Tongue (tissue), 2 donors: ENCODE data around the gene TSKS. TPM values are rescaled to one million over a fixed set of nuclear protein-coding genes. Genes with fewer than 3 reads are reported as not detected.

Source experiments
- DNase-seq: peaks from one replicate; pipeline ENCODE4 v3.0.0-alpha.2; 2015
- total RNA-seq: library from RNA; depleted of rRNA; stranded (reverse); fragments of >200 nt; gene quantifications from one replicate; pipeline ENCODE4 v1.2.3, GENCODE V29; 2014

Gene TSKS
- total RNA-seq, 1 donor from 2014 or later: 1.1 TPM

GRCh38 chr19:49792829-49793560, 29.9 kb upstream of the TSKS start:
- no peak for DNase-seq

GRCh38 chr19:49791776-49792445, 28.8 kb upstream of the TSKS start:
- no peak for DNase-seq

GRCh38 chr19:49790866-49791265, 27.8 kb upstream of the TSKS start:
- DNase-seq: no peak

- DNase-seq: no peak
Observed at GRCh38 chr19:49788857-49789256, 25.8 kb upstream of the TSKS start.

GRCh38 chr19:49787746-49788145, 24.6 kb upstream of the TSKS start:
- DNase-seq: no peak

- DNase-seq: no peak
Observed at GRCh38 chr19:49786376-49786820, 23.3 kb upstream of the TSKS start.

- no peak for DNase-seq
Observed at GRCh38 chr19:49782515-49782914, 19.4 kb upstream of the TSKS start.

- DNase-seq: no peak
Observed at GRCh38 chr19:49781394-49781793, 18.3 kb upstream of the TSKS start.

- no peak for DNase-seq
Observed at GRCh38 chr19:49780861-49781260, 17.8 kb upstream of the TSKS start.

- no peak for DNase-seq
Observed at GRCh38 chr19:49779731-49780555, 16.8 kb upstream of the TSKS start.

GRCh38 chr19:49776371-49776764, 13.3 kb upstream of the TSKS start:
- DNase-seq: no peak

- no peak for DNase-seq
Observed at GRCh38 chr19:49775742-49776370, 12.8 kb upstream of the TSKS start.

GRCh38 chr19:49774969-49775368, 11.9 kb upstream of the TSKS start:
- DNase-seq: no peak

- DNase-seq: peak; percentile 61
Observed at GRCh38 chr19:49773663-49774350, 10.7 kb upstream of the TSKS start.

GRCh38 chr19:49772850-49773432, 9.8 kb upstream of the TSKS start:
- no peak for DNase-seq

GRCh38 chr19:49771674-49772139, 8.6 kb upstream of the TSKS start:
- DNase-seq: no peak

- no peak for DNase-seq
Observed at GRCh38 chr19:49770529-49770928, 7.4 kb upstream of the TSKS start.

GRCh38 chr19:49767967-49768581, 5.0 kb upstream of the TSKS start:
- DNase-seq: no peak

GRCh38 chr19:49767381-49767780, 4.3 kb upstream of the TSKS start:
- no peak for DNase-seq

GRCh38 chr19:49766930-49767299, 3.8 kb upstream of the TSKS start, which contains the start of gene AP2A1:
Gene AP2A1, plus strand, starts transcription at chr19:49767001. Its CDS starts 133 bp downstream, at chr19:49767134.
- no peak for DNase-seq
